GM12873 (cell line): ENCODE results near the gene MAFG.

Experiments used
- CTCF ChIP-seq: IDR thresholded peaks from 2 replicates; pipeline ENCODE4 v1.5.1; 2012; ENCODE audit warnings: low read depth, mild to moderate bottlenecking, moderate library complexity, low read length, control low read depth; ENCODE audit not compliant: insufficient read depth; ENCODE audit errors: missing control alignments

MAFG gene

GRCh38 chr17:81912441-81913309 is 14.9 kb downstream of the MAFG start:
- no peak for TF ChIP-seq CTCF

- TF ChIP-seq CTCF, result no peak
Measured at GRCh38 chr17:81911969-81912368, 15.6 kb downstream of the MAFG start.

- TF ChIP-seq CTCF, result peak; percentile 12
Measured at GRCh38 chr17:81911277-81911961, 16.1 kb downstream of the MAFG start, which contains the start of gene PCYT2. Gene PCYT2 (minus strand): TSS chr17:81911399. CDS start chr17:81911355, 44 bp downstream.

GRCh38 chr17:81910840-81911276 is 16.7 kb downstream of the MAFG start:
- no peak for TF ChIP-seq CTCF

GRCh38 chr17:81909966-81910839 is 17.3 kb downstream of the MAFG start:
- TF ChIP-seq CTCF, result no peak

- TF ChIP-seq CTCF, result no peak
Measured at GRCh38 chr17:81909231-81909630, 18.3 kb downstream of the MAFG start.

- no peak for TF ChIP-seq CTCF
Measured at GRCh38 chr17:81908793-81909192, 18.7 kb downstream of the MAFG start.
